Measurements from ENCODE around the gene RREB1. TPM values are rescaled to one million over a fixed set of nuclear protein-coding genes. Genes with fewer than 3 reads are reported as not detected.
"Not testable (repeated sequence)": the region's sequence is repeated elsewhere in the genome, so short reads cannot be mapped to it uniquely, and the experiment has no call there.

RREB1 gene
- total RNA-seq, 4 donors from 2014 or later: 40.8 to 68.6 (median 54.4) TPM

DNA sequence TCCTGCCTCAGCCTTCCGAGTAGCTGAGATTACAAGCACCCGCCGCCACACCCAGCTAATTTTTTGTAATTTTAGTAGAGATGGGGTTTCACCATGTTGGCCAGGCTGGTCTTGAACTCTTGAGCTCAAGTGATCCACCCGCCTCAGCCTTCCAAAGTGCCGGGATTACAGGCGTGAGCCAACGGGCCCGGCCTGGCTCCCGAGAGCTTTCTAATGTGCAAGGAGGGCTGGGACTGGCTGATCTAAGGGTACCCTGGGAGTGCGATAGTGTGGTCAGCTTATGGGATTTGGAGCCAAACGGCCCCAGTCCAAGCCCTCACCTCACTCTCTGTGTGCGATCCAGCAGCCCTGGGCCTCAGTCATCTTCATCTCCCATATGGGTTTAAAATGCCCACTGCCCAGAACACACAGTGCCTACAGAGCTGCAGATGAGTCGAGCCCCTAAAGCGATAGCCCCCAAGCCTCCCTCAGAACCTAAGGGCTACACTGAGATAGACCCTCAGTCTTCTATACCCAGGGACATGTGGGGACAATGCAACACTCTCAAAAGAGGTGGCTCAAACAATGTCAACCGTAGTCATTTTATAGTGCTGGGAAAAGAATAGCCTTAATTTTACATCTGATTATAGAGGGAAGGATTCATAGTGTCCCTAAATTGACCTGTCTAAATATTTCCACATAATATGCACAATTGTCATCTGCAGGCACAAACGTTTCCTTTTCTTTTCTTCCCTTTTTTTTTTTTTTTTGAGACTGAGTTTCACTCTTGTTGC lies 155.2 kb downstream of the RREB1 start:
- WGBS, 2 donors: 84 to 86% methylated on average over 15 to 16 of the region's 16 CpGs
- TF ChIP-seq POLR2A (IDR thresholded peaks at IDR 0.05): no peak
- TF ChIP-seq, protein P1, sequence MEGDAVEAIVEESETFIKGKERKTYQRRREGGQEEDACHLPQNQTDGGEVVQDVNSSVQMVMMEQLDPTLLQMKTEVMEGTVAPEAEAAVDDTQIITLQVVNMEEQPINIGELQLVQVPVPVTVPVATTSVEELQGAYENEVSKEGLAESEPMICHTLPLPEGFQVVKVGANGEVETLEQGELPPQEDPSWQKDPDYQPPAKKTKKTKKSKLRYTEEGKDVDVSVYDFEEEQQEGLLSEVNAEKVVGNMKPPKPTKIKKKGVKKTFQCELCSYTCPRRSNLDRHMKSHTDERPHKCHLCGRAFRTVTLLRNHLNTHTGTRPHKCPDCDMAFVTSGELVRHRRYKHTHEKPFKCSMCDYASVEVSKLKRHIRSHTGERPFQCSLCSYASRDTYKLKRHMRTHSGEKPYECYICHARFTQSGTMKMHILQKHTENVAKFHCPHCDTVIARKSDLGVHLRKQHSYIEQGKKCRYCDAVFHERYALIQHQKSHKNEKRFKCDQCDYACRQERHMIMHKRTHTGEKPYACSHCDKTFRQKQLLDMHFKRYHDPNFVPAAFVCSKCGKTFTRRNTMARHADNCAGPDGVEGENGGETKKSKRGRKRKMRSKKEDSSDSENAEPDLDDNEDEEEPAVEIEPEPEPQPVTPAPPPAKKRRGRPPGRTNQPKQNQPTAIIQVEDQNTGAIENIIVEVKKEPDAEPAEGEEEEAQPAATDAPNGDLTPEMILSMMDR (IDR thresholded peaks at IDR 0.05): no peak
- no peak overlapping the region for H3K4me3 ChIP-seq (ENCODE audit: low read depth, poor library complexity, severe bottlenecking)
- DNase-seq (ENCODE audit: low spot score in 2 of 2): peak in 1 of 2 donors; percentile 68
- intact Hi-C loops (cut with DNase I; ENCODE audit: low total_unique reads): no loop called here

DNA sequence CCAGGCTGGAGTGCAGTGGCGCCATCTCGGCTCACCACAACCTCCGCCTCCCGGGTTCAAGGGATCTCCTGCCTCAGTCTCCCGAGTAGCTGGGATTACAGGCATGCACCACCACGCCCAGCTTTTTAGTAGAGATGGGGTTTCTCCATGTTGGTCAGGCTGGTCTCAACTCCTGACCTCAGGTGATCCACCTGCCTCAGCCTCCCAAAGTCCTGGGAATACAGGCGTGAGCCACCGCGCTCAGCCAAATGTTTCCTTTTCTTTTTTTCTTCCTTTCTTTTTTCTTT lies 155.7 kb downstream of the RREB1 start:
- peak in 1 of 2 donors; percentile 49 for DNase-seq (ENCODE audit: low spot score in 2 of 2)
- H3K4me3 ChIP-seq (ENCODE audit: low read depth, poor library complexity, severe bottlenecking); intact Hi-C loops (cut with DNase I; ENCODE audit: low total_unique reads): not testable (repeated sequence)
- WGBS, 2 donors: 86 to 96% methylated on average over 9 of the region's 9 CpGs

DNA sequence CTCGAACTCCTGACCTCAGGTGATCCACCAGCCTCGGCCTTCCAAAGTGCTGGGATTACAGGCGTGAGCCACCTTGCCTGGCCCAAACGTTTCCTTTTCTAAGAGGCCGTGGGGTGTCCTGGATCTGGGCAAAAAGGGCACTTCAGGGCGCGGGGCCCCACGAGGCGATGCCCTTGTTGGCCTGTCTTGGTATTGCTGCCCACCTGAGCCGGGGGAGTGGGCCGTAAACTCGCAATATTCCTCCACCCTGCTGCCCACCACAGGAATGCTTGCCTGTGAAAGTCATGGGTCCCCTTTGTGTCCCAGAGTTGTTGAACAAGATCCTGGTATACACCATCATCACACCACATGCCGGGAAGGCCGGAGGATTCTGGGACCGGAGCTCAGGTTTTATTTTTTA lies 156.3 kb downstream of the RREB1 start:
- WGBS, 2 donors: 92 to 95% methylated on average over 15 of the region's 15 CpGs
- TF ChIP-seq, protein P1 (IDR thresholded peaks at IDR 0.05): no peak
- no peak for TF ChIP-seq POLR2A (IDR thresholded peaks at IDR 0.05)
- DNase-seq (ENCODE audit: low spot score in 2 of 2): peak in 1 of 2 donors; percentile 85
- intact Hi-C loops (cut with DNase I; ENCODE audit: low total_unique reads): no loop called here
- no peak overlapping the region for H3K4me3 ChIP-seq (ENCODE audit: low read depth, poor library complexity, severe bottlenecking)

DNA sequence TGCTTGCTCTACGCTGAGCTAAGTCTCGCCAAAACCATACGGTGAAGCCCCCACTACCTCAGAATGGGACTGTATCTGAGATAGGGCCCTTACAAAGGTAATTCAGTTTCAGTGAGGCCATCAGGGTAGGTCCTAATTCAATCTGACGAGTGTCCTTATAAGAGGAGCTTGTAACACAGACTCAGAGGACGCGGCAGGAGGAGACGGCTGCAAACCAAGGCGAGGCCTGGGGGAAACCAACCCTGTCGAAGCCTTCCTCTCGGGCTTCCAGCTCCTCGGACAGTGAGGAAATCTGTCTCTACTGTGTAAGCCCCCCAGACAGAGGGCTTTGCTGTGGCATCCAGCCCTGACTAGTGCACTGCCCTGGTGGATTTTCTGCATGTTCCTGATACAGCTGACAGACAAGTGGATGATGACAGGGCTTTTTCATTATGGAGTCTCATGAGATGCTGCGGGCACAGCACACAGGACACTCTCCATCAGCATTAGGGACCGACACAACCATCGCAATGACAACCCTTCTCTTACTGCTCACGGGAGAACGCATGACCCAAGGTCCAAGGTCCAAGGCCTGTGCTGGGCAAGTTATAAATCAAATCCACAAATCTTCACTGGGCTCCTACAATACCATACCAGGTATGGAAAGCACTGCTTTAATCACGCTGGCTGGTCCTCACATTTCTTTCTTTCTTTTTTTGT lies 157.1 kb downstream of the RREB1 start:
- H3K4me3 ChIP-seq (ENCODE audit: low read depth, poor library complexity, severe bottlenecking): no peak overlapping the region
- intact Hi-C loops (cut with DNase I; ENCODE audit: low total_unique reads): no loop called here
- WGBS, 2 donors: 93 to 94% methylated on average over 17 of the region's 17 CpGs
- TF ChIP-seq, protein P1 (IDR thresholded peaks at IDR 0.05): no peak
- TF ChIP-seq POLR2A (IDR thresholded peaks at IDR 0.05): no peak
- peak in 1 of 2 donors; percentile 54 for DNase-seq (ENCODE audit: low spot score in 2 of 2)

DNA sequence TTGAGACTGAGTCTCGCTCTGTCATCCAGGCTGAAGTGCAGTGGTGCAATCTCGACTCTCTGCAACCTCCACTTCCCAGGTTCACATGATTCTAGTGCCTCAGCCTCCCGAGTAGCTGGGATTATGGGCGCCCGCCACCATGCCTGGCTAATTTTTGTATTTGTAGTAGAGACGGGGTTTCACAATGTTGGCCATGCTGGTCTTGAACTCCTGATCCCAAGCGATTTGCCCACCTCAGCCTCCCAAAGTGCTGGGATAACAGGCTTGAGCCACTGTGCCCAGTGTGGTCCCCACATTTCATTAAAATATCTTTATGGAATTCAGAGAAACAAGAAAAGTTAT lies 157.6 kb downstream of the RREB1 start:
- DNase-seq (ENCODE audit: low spot score in 2 of 2): peak in 1 of 2 donors; percentile 59

DNA sequence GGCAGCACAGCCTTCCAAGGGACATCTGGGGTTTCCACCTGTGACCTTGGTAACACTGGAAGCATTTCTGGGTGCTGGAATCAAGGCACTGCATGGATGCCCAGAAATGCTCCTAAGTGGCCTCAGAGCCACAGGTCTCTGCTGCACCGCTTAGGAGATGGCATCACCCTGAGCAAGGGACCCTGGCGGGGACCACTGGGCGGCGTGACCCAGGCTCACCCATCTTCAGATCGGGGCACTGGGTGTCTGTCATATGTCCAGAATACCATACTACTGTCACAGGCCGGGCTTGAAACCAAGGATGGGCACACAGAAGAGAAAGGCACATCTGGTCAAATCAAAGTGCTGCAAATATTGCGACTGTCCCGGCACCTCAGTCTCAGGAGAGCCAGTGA lies 159.3 kb downstream of the RREB1 start:
- intact Hi-C loops (cut with DNase I; ENCODE audit: low total_unique reads): no loop called here
- H3K4me3 ChIP-seq (ENCODE audit: low read depth, poor library complexity, severe bottlenecking): no peak overlapping the region
- 70 to 78% methylated on average over 7 to 8 of the region's 8 CpGs for WGBS, 2 donors
- TF ChIP-seq, protein P1 (IDR thresholded peaks at IDR 0.05): no peak
- no peak for TF ChIP-seq POLR2A (IDR thresholded peaks at IDR 0.05)
- DNase-seq (ENCODE audit: low spot score in 2 of 2): peak in 1 of 2 donors; percentile 81

More for the DNA sequence above, 157.6 kb downstream of the RREB1 start:
- intact Hi-C loops (cut with DNase I; ENCODE audit: low total_unique reads); H3K4me3 ChIP-seq (ENCODE audit: low read depth, poor library complexity, severe bottlenecking): not testable (repeated sequence)
- WGBS, 2 donors: 92 to 97% methylated on average over 7 of the region's 7 CpGs

Data from lower leg skin (tissue), 4 donors.